ENCODE measurements around the gene FOXK2.

DNA sequence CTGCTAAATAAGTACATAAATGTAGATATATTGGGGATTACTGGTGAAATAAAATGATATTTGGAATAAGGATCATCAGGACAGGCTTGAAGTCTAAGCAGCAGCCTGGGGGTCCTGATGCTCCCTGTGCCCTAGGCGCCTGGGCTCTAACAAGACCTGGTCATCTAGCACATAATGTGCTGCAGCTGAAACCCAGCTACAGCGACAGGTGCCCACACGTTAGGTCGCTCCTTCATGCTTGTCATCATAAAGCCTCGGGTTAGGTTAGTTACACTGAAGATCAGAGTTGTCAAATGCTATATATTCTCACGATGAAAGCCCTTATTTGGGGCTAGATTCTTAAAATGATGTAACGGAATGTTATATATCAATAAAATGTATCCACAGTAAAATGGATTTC, 49.5 kb upstream of the FOXK2 start:
- TF ChIP-seq, protein P1, sequence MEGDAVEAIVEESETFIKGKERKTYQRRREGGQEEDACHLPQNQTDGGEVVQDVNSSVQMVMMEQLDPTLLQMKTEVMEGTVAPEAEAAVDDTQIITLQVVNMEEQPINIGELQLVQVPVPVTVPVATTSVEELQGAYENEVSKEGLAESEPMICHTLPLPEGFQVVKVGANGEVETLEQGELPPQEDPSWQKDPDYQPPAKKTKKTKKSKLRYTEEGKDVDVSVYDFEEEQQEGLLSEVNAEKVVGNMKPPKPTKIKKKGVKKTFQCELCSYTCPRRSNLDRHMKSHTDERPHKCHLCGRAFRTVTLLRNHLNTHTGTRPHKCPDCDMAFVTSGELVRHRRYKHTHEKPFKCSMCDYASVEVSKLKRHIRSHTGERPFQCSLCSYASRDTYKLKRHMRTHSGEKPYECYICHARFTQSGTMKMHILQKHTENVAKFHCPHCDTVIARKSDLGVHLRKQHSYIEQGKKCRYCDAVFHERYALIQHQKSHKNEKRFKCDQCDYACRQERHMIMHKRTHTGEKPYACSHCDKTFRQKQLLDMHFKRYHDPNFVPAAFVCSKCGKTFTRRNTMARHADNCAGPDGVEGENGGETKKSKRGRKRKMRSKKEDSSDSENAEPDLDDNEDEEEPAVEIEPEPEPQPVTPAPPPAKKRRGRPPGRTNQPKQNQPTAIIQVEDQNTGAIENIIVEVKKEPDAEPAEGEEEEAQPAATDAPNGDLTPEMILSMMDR (IDR thresholded peaks at IDR 0.05): no peak
- no peak for TF ChIP-seq POLR2A (IDR thresholded peaks at IDR 0.05)
